ENCODE results near the gene LRRC49.
"Not testable (repeated sequence)": the region's sequence is repeated elsewhere in the genome, so short reads cannot be mapped to it uniquely, and the experiment has no call there.

Gene LRRC49

GRCh38 chr15:70974004-70974832 is 81.6 kb downstream of the LRRC49 start:
- in situ Hi-C loops (cut with HindIII; ENCODE audit: low sequenced_read_pairs) = no loop called here

GRCh38 chr15:70976851-70977250 is 84.2 kb downstream of the LRRC49 start:
- in situ Hi-C loops (cut with HindIII; ENCODE audit: low sequenced_read_pairs) = no loop called here

GRCh38 chr15:70995383-70995970 is 102.9 kb downstream of the LRRC49 start:
- in situ Hi-C loops (cut with HindIII; ENCODE audit: low sequenced_read_pairs) = no loop called here

- in situ Hi-C loops (cut with HindIII; ENCODE audit: low sequenced_read_pairs) = no loop called here
Observed at GRCh38 chr15:70998319-70998718, 105.7 kb downstream of the LRRC49 start.

GRCh38 chr15:71002316-71002715 is 109.7 kb downstream of the LRRC49 start:
- in situ Hi-C loops (cut with HindIII; ENCODE audit: low sequenced_read_pairs) = loop anchor here (25.0 kb wide), 1 partner anchor 435 kb away; no protein-coding TSS in a partner anchor

- in situ Hi-C loops (cut with HindIII; ENCODE audit: low sequenced_read_pairs) = loop anchor here (25.0 kb wide), 1 partner anchor 434 kb away; no protein-coding TSS in a partner anchor
Observed at GRCh38 chr15:71003319-71003718, 110.7 kb downstream of the LRRC49 start.

GRCh38 chr15:71004506-71004905 is 111.9 kb downstream of the LRRC49 start:
- in situ Hi-C loops (cut with HindIII; ENCODE audit: low sequenced_read_pairs) = loop anchor here (25.0 kb wide), 1 partner anchor 433 kb away; no protein-coding TSS in a partner anchor

GRCh38 chr15:71005895-71006294 is 113.3 kb downstream of the LRRC49 start:
- in situ Hi-C loops (cut with HindIII; ENCODE audit: low sequenced_read_pairs) = loop anchor here (25.0 kb wide), 1 partner anchor 431 kb away; no protein-coding TSS in a partner anchor

GRCh38 chr15:71008250-71008870 is 115.7 kb downstream of the LRRC49 start:
- in situ Hi-C loops (cut with HindIII; ENCODE audit: low sequenced_read_pairs) = loop anchor here (25.0 kb wide), 1 partner anchor 429 kb away; no protein-coding TSS in a partner anchor

- in situ Hi-C loops (cut with HindIII; ENCODE audit: low sequenced_read_pairs) = loop anchor here (25.0 kb wide), 1 partner anchor 427 kb away; no protein-coding TSS in a partner anchor
Observed at GRCh38 chr15:71010472-71010871, 117.8 kb downstream of the LRRC49 start.

GRCh38 chr15:71010997-71011396 is 118.4 kb downstream of the LRRC49 start:
- in situ Hi-C loops (cut with HindIII; ENCODE audit: low sequenced_read_pairs) = loop anchor here (25.0 kb wide), 1 partner anchor 426 kb away; no protein-coding TSS in a partner anchor

- in situ Hi-C loops (cut with HindIII; ENCODE audit: low sequenced_read_pairs) = loop anchor here (25.0 kb wide), 1 partner anchor 426 kb away; no protein-coding TSS in a partner anchor
Observed at GRCh38 chr15:71011503-71012155, 119.0 kb downstream of the LRRC49 start.

- in situ Hi-C loops (cut with HindIII; ENCODE audit: low sequenced_read_pairs) = loop anchor here (25.0 kb wide), 1 partner anchor 424 kb away; no protein-coding TSS in a partner anchor
Observed at GRCh38 chr15:71013446-71013845, 120.8 kb downstream of the LRRC49 start.

- in situ Hi-C loops (cut with HindIII; ENCODE audit: low sequenced_read_pairs) = loop anchor here (25.0 kb wide), 1 partner anchor 422 kb away; no protein-coding TSS in a partner anchor
Observed at GRCh38 chr15:71015342-71015741, 122.7 kb downstream of the LRRC49 start.

GRCh38 chr15:71031232-71031631 is 138.6 kb downstream of the LRRC49 start:
- in situ Hi-C loops (cut with HindIII; ENCODE audit: low sequenced_read_pairs) = not testable (repeated sequence)

GRCh38 chr15:71035478-71035877 is 142.9 kb downstream of the LRRC49 start:
- in situ Hi-C loops (cut with HindIII; ENCODE audit: low sequenced_read_pairs) = not testable (repeated sequence)

- in situ Hi-C loops (cut with HindIII; ENCODE audit: low sequenced_read_pairs) = no loop called here
Observed at GRCh38 chr15:71042356-71042922, 149.8 kb downstream of the LRRC49 start.

- in situ Hi-C loops (cut with HindIII; ENCODE audit: low sequenced_read_pairs) = no loop called here
Observed at GRCh38 chr15:71043373-71043772, 150.7 kb downstream of the LRRC49 start.

- in situ Hi-C loops (cut with HindIII; ENCODE audit: low sequenced_read_pairs) = no loop called here
Observed at GRCh38 chr15:71044006-71044405, 151.4 kb downstream of the LRRC49 start.

GRCh38 chr15:71046146-71046545 is 153.5 kb downstream of the LRRC49 start:
- in situ Hi-C loops (cut with HindIII; ENCODE audit: low sequenced_read_pairs) = not testable (repeated sequence)

All from endothelial cell of hepatic sinusoid (primary cell).